Aorta (tissue), 5 donors: ENCODE measurements around the gene DNAJC24. TPM values are rescaled to one million over a fixed set of nuclear protein-coding genes. Genes with fewer than 3 reads are reported as not detected.
A peak's percentile ranks its signal among the peaks of the same experiment; 100 is the strongest.
"Not testable (repeated sequence)": the region's sequence is repeated elsewhere in the genome, so short reads cannot be mapped to it uniquely, and the experiment has no call there.

Source experiments
- ATAC-seq: fragments of 200-7000 bp; cut with Tn5 transposase; one replicate; pipeline ENCODE4 v1.9.1; 2022; ENCODE audit warnings: moderate library complexity; ENCODE audit not compliant: low FRiP score
- DNase-seq, 2 donors: peaks; one replicate each; pipeline ENCODE4 v3.0.0-alpha.2; 2020
- H3K27ac ChIP-seq, 2 donors: one replicate each; pipeline ENCODE4 v1.5.1; 2013; ENCODE audit warnings: low read length in 2 of 2, mild to moderate bottlenecking in 2 of 2, moderate library complexity in 2 of 2, control low read depth in 1 of 2, inconsistent platforms in 1 of 2, low read depth in 1 of 2
- H3K27me3 ChIP-seq, 2 donors: one replicate each; pipeline ENCODE4 v1.6.1; 2013; ENCODE audit warnings: control low read depth in 1 of 2, low read length in 1 of 2, mild to moderate bottlenecking in 1 of 2, moderate library complexity in 1 of 2; ENCODE audit not compliant: insufficient read depth in 2 of 2, control insufficient read depth in 1 of 2
- H3K36me3 ChIP-seq, 2 donors: one replicate each; pipeline ENCODE4 v1.6.1; 2013; ENCODE audit warnings: control low read depth in 1 of 2, low read length in 1 of 2, mild to moderate bottlenecking in 1 of 2; ENCODE audit not compliant: insufficient read depth in 2 of 2, control insufficient read depth in 1 of 2
- H3K4me1 ChIP-seq, 2 donors: one replicate each; pipeline ENCODE4 v1.6.1; 2013; ENCODE audit warnings: low read length in 2 of 2, control low read depth in 1 of 2, mild to moderate bottlenecking in 1 of 2, moderate library complexity in 1 of 2; ENCODE audit not compliant: insufficient read depth in 2 of 2, control insufficient read depth in 1 of 2
- H3K4me3 ChIP-seq, 2 donors: one replicate each; pipeline ENCODE4 v1.5.1; 2013; ENCODE audit warnings: low read length in 2 of 2, control low read depth in 1 of 2, mild to moderate bottlenecking in 1 of 2
- H3K9me3 ChIP-seq: one replicate; pipeline ENCODE4 v1.6.1; 2013; ENCODE audit warnings: mild to moderate bottlenecking, low read length; ENCODE audit not compliant: control insufficient read depth
- whole genome bisulfite sequencing, 2 donors: extraction: QIAGEN DNeasy Blood & Tissue Kit; methylation state at CpG; one replicate each; pipeline ENCODE4 v1.1.7; 2013; 5-methylcytosine and 5-hydroxymethylcytosine counted together
- intact Hi-C, 2 donors: fragments of 100-400 bp; cut with DNase I; formaldehyde crosslinking; loops; one replicate each; pipeline versions ENCODE4 v1.14.2 to v1.15.0; 2022
- long read RNA-seq, 2 donors: library from polyadenylated mRNA; unstranded; transcript quantifications; one replicate each; pipeline ENCODE4 v2.0.0, GENCODE V29; 2020 to 2021
- polyA plus RNA-seq, 2 donors: library from polyadenylated mRNA; stranded (reverse); fragments of 200-250 nt; gene quantifications; one replicate each; pipeline ENCODE4 v1.2.3, GENCODE V29; 2013
- total RNA-seq, 2 donors: library from RNA; stranded (reverse); fragmentation: NEBNext Ultra II Directional; extraction: Animal tissue kit (Norgen Biotek cat#: 25700); gene quantifications; one replicate each; pipeline ENCODE4 v1.2.1, GENCODE V29; 2021
- donor health status: healthy with polysubstance abuse.
- donor health status: Bipolar disorder and iron deficiency.
- donor health status: DM: no; HTN: no; CAD: no.
- donor health status: DM: no; HTN: no; CAD: no.
- donor health status: DM: yes; HTN: yes; CAD: no.

The DNAJC24 gene, protein sequence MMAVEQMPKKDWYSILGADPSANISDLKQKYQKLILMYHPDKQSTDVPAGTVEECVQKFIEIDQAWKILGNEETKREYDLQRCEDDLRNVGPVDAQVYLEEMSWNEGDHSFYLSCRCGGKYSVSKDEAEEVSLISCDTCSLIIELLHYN
- total RNA-seq, result 10 to 100 TPM; 17.1 to 18.9 TPM
- 10 to 100 TPM in 1 of 2 donors, 1 to 10 TPM in 1; 6.9 to 14.9 TPM for polyA plus RNA-seq
- long read RNA-seq, donor 1, partial matches to known transcripts, result 2 of 11 reads
- long read RNA-seq, donor 1, other reads (novel, unspliced or antisense), result 8 of 11 reads
- long read RNA-seq, donor 2, partial matches to known transcripts, result 1 of 5 reads
- long read RNA-seq, donor 2, other reads (novel, unspliced or antisense), result 3 of 5 reads

DNA sequence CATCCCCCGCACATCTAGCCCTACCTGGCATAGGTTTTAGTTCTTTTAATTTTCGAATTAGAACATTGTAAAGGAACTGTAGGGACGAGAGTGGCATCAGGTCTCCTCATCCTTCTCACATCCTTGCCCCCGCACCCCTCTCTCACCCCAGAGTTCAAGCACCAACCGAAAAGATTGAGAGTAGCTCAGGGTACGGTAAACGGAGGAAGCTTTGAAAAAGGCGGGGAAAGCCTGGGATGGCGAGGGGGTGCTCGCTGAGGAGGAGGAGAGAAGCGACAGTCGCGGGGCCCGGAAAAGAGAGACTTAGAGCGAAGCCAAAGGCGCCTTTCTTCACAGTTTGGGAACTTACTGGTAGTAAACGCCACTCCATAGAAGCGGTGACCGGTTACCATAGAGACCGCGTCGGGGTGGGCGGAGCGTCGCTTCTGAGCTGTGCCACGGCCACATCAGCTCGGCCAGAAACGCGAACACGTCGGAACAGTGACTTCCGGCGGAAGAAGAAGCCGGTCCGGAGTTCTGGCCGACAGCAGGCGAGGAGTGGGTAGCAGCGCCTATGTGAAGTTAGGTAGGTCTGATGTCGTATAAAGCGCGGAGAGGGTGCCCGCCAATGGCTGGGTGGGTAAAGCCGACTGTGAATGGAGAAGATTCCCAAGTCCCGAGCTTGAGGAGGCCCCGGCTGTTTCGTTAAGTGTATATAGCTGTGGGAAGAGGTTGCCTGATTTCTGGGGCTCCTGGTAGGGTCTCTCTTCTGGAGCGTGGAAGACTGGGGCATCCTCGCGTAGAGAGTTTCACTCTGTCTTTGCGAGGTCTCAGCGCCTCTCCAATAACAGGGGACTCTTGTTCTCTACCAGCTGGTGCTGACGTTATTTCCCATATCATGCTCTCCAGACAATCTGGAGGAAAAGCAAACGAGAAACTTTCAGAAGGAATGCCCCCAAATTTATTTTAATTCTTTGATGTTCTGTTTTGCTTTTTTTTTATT, at the start of gene DNAJC24, which contains the start of gene DCDC1:
DNAJC24 (plus strand) TSS at position 513 of the 982 bp plus-strand sequence. CDS start 889 bp downstream, outside the sequence.
DCDC1 (minus strand) TSS at position 392 of the 982 bp plus-strand sequence. CDS start 41,459 bp downstream, outside the sequence.
- Histone ChIP-seq H3K4me3 (peak within 1 kb of the TSS; percentile 88 to 91), H3K27ac (peak within 1 kb of the TSS in 1 of 2 donors; percentile 64), H3K36me3 (no peaks in the 10 kb centered on the region), H3K27me3 (no peaks in the 10 kb centered on the region), H3K9me3 (no peaks in the 10 kb centered on the region), H3K4me1 (no peaks in the 10 kb centered on the region)
- 0% methylated on average over 53 of the region's 53 CpGs for WGBS, 2 donors
- intact Hi-C loops, result no loop called here
- DNase-seq (peak; percentile 95 to 97), ATAC-seq (peak; percentile 100)

DNA sequence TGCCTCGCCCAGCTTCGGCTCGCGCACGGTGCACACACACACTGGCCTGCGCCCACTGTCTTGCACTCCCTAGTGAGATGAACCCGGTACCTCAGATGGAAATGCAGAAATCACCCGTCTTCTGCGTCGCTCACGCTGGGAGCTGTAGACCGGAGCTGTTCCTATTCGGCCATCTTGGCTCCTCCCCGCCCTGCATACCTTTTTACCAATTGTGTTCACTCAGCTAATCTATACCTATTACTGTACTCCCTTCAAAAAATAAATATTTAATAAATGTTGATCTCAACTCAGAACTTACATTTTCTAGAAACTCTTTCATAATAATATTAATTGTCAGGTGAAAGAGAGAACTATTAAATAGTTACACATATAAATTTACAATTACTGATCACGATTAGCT, 48.2 kb upstream of the DNAJC24 start:
- H3K36me3 ChIP-seq, intact Hi-C loops, DNase-seq, H3K27me3 ChIP-seq, H3K9me3 ChIP-seq, ATAC-seq, H3K4me3 ChIP-seq, H3K4me1 ChIP-seq, H3K27ac ChIP-seq: not testable (repeated sequence)
- WGBS, 2 donors, result 93 to 96% methylated on average over 15 of the region's 15 CpGs

DNA sequence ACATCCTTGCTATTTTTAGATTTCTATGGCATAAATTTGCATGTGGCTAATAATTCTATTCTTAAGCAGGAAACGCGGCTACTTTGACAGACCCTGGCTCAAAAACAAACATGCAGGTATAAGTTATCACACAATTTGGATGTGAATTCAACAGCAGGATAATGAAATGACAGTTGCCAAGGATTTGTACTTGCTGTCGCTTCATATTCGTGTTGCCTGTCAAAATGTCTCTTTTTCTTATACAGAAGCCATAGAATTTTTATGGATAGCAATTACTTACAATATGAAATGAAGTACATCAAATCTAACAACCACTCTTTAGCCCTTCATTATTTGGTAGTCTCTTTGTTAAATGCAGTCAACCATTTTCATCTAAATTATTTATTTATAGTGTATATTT, 46.5 kb upstream of the DNAJC24 start:
- Histone ChIP-seq H3K36me3 (no peaks in the 10 kb centered on the region), H3K9me3 (no peaks in the 10 kb centered on the region), H3K27me3 (no peaks in the 10 kb centered on the region), H3K4me1 (no peaks in the 10 kb centered on the region), H3K27ac (no peak overlapping the region), H3K4me3 (no peak overlapping the region)
- no peak for ATAC-seq
- DNase-seq, result no peak
- 78 to 86% methylated on average over 4 of the region's 4 CpGs for WGBS, 2 donors
- intact Hi-C loops, result no loop called here

DNA sequence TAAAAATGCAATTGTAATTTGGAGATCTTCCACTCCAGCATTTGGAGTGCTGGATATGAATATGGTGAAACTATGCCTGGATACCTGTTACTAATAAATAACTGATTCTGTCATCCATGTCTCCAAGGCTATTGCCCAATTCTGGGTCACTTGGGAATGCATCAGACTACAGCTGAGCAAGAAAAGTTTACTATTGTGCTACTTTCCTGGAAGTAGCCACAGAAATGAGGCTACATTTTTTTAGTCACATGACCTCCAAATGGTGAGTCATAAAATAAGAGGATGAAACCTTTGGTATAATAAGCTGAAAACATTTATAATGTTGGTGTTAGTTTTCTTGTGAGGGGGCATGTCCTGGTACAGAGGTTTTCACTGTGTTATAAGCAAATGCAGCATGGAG, 44.5 kb upstream of the DNAJC24 start:
- no peaks in the 10 kb centered on the region for H3K27me3 ChIP-seq
- DNase-seq (no peak), ATAC-seq (no peak)
- no peak overlapping the region for H3K4me3 ChIP-seq
- H3K36me3 ChIP-seq, result no peaks in the 10 kb centered on the region
- no peaks in the 10 kb centered on the region for H3K9me3 ChIP-seq
- intact Hi-C loops, result no loop called here
- H3K27ac ChIP-seq, result no peak overlapping the region
- H3K4me1 ChIP-seq, result no peaks in the 10 kb centered on the region

DNA sequence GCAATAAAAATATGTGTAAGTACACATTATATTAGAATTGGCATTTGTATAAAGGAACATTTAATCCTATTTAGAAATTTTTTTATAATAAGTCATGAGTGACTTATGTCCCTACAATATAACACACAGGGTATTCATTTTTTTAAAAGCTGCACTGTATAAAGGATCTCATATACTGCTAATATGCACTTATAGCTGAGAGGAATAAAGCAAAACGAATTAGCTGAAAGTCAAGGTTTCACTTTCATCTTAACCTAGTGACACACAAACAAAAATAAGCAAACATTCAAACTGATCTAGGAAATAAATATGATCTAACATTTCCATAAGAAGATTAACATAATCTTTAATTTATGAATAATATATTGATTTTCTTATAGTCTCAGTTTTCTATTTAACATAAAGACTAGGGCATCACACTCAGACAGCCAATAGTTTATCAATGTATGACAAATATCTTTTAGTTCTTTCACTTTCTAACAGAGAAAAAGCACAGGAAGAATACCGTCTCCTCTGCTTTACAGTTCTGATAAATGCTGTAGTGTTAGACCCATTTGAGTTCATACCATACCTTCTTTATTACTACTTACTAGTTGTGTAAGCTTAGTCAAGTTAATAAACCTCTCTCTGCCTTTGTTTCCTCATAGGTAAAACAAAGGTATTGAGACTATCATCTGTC, 43.1 kb upstream of the DNAJC24 start:
- H3K36me3 ChIP-seq, result no peaks in the 10 kb centered on the region
- no peaks in the 10 kb centered on the region for H3K27me3 ChIP-seq
- H3K27ac ChIP-seq, result no peak overlapping the region
- H3K4me3 ChIP-seq, result no peak overlapping the region
- no peaks in the 10 kb centered on the region for H3K4me1 ChIP-seq
- no peak for DNase-seq
- intact Hi-C loops, result no loop called here
- WGBS, 2 donors, result 69 to 73% methylated on average over 2 of the region's 2 CpGs
- H3K9me3 ChIP-seq, result no peaks in the 10 kb centered on the region
- ATAC-seq, result no peak

DNA sequence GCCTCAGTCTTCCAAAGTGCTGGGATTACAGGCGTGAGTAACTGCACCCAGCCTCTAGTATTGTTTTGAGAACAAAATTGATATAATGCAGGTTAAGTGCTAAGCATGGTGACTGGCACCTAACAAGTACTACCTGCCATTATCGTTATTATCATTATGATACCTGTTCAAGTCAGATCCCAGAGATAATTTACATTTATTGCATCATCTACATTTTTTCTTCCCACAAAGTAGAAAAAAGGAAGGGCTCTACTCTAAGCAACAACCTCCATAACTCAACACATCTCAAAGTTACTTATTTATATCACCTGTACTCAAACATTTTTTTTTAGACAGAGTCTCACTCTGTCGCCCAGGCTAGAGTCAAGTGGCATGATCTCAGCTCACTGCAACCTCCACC, 42.2 kb upstream of the DNAJC24 start:
- Histone ChIP-seq H3K4me3 (no peak overlapping the region), H3K27ac (no peak overlapping the region)
- 84 to 89% methylated on average over 3 of the region's 3 CpGs for WGBS, 2 donors

DNA sequence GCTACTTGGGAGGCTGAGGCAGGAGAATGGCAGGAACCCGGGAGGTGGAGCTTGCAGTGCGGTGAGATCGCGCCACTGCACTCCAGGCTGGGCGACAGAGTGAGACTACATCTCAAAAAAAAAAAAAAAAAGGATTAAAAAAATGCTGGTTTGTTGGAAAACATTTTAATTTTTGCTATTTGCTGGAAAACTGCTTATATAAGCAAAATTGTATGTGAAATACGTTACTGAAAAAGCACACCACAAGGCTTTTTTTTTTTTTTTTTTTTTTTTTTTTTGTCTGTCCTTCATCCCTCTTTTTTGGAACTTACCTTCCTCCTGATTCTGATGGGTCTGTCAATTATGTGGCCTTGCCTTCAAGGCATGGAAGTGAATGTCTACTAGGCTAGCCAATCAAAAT, 41.0 kb upstream of the DNAJC24 start:
- no peak overlapping the region for H3K4me3 ChIP-seq

More for the DNA sequence above, 42.2 kb upstream of the DNAJC24 start:
- DNase-seq (no peak), ATAC-seq (no peak)
- Histone ChIP-seq H3K9me3 (no peaks in the 10 kb centered on the region), H3K36me3 (no peaks in the 10 kb centered on the region), H3K27me3 (no peaks in the 10 kb centered on the region), H3K4me1 (no peaks in the 10 kb centered on the region)
- intact Hi-C loops, result no loop called here

DNA sequence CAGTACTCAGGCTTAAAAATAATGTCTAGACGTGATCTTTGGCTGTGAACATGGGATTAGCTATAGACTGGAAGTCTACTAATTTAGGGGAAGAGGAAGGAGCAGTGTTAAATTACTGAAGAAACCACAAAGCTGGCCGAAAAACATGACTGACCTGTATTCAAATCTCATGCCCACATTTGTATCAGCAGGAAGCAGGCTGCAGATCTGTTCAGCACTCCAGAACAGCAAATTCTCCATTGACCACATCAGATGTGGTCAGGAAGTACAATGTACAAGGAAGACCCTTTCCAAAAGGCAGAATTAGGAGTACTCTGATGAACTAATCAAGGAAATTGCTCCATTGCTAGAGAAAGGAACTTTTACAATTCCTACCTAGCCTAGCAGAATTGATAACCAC, 31.9 kb upstream of the DNAJC24 start:
- no peak overlapping the region for H3K4me3 ChIP-seq
- no peak for ATAC-seq
- WGBS, 2 donors, result 41 to 62% methylated on average over 2 of the region's 2 CpGs
- DNase-seq, result no peak
- no peaks in the 10 kb centered on the region for H3K9me3 ChIP-seq
- H3K27me3 ChIP-seq, result no peaks in the 10 kb centered on the region
- no peak overlapping the region for H3K27ac ChIP-seq
- intact Hi-C loops, result no loop called here
- no peaks in the 10 kb centered on the region for H3K36me3 ChIP-seq
- no peaks in the 10 kb centered on the region for H3K4me1 ChIP-seq

More for the DNA sequence above, 41.0 kb upstream of the DNAJC24 start:
- ATAC-seq (no peak), DNase-seq (no peak)
- intact Hi-C loops, result no loop called here
- Histone ChIP-seq H3K27me3 (no peaks in the 10 kb centered on the region), H3K4me1 (no peaks in the 10 kb centered on the region), H3K9me3 (no peaks in the 10 kb centered on the region), H3K27ac (no peak overlapping the region), H3K36me3 (no peaks in the 10 kb centered on the region)
- WGBS, 2 donors, result 90 to 92% methylated on average over 6 of the region's 6 CpGs
